Retinal pigment epithelial cell (primary cell): ENCODE data around the gene XIRP2.

ENCODE experiments used
- DNase-seq: peaks from one replicate; pipeline ENCODE4 v3.0.0-alpha.2; 2010; ENCODE audit warnings: low read depth
- H3K4me3 ChIP-seq: 2 replicates; pipeline ENCODE4 v1.5.1; 2011; ENCODE audit warnings: mild to moderate bottlenecking, low read length, control low read depth, moderate library complexity
- TF ChIP-seq, protein P1 (sequence below): conservative IDR thresholded peaks from 2 replicates; pipeline ENCODE4 v1.5.1; 2011; ENCODE audit warnings: low read depth, low read length, control low read depth, inconsistent platforms

XIRP2 gene

DNA sequence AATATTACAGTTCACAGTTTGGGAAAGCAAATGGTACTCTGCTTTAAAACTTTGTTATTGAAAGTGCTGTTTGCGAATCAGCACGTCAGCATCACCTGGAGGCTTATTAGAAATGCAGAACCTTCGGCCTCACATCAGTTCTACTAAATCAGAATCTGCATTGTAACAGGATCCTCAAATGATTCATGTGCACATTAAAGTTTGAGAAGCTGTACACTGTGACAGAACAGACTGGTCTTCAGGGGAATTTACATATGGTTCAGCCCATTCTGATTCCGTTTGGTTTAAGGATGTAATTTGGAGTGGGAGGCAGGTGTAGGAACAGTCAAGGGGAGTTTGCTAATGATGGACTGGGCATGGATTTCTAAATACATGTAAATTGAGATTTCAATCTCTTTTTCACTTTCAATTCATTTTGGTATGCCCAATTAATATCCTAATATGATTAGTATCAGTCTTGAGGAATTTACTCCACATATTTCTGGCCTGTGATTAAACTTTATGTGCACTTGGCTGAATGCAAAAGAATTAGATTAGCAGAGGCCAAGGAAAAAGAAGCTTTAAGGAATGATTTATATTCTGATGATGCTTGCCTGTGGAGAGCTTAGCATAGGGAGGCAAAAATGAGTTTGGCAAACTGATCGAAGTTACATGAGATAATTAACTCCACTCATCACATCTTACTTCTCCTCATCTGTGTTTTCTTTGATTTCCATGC lies 248.8 kb downstream of the XIRP2 start:
- peak; percentile 68 for DNase-seq
- TF ChIP-seq, protein P1, sequence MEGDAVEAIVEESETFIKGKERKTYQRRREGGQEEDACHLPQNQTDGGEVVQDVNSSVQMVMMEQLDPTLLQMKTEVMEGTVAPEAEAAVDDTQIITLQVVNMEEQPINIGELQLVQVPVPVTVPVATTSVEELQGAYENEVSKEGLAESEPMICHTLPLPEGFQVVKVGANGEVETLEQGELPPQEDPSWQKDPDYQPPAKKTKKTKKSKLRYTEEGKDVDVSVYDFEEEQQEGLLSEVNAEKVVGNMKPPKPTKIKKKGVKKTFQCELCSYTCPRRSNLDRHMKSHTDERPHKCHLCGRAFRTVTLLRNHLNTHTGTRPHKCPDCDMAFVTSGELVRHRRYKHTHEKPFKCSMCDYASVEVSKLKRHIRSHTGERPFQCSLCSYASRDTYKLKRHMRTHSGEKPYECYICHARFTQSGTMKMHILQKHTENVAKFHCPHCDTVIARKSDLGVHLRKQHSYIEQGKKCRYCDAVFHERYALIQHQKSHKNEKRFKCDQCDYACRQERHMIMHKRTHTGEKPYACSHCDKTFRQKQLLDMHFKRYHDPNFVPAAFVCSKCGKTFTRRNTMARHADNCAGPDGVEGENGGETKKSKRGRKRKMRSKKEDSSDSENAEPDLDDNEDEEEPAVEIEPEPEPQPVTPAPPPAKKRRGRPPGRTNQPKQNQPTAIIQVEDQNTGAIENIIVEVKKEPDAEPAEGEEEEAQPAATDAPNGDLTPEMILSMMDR, result no peak
- peak overlapping the region; percentile 1 for H3K4me3 ChIP-seq

DNA sequence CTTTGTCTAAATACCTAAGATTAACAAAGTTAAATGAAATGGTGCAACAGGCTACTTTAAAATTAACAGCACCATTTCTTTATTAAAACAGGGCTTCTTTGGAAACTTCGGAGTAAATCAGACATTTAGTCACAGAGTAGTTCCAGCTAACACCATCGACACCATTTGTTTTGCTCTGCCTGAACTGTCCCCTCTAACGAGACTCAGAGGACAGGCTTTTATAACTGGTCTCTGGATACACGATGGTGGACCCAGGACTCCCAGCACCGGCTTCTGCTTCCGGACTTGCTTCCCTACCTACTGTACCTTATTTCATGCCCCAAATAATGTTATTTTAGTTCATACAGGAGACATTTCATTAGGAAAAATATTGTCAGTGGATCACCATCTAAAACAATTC lies 252.1 kb downstream of the XIRP2 start:
- no peak for DNase-seq
- TF ChIP-seq, protein P1, result no peak
- H3K4me3 ChIP-seq, result no peak overlapping the region

DNA sequence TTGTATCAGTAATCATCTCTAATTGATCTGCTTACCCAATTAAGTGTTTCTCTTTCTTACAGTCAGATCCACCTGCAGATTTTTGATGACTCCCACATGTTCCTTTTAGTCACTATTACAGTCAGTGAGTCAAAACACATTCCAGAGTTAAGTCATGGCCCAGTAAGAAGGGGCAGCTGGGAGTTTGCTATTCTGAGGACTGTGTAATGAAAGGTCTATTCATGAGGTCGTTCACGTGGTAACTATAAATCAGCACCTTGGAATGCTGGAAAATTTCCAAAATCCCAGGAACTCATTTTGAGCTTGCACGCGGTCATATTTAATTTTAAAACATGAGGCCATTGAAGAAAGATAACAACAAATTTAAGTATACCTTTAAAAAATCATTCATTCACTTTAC lies 252.5 kb downstream of the XIRP2 start:
- TF ChIP-seq, protein P1, result no peak
- H3K4me3 ChIP-seq, result no peak overlapping the region
- DNase-seq, result peak; percentile 100

DNA sequence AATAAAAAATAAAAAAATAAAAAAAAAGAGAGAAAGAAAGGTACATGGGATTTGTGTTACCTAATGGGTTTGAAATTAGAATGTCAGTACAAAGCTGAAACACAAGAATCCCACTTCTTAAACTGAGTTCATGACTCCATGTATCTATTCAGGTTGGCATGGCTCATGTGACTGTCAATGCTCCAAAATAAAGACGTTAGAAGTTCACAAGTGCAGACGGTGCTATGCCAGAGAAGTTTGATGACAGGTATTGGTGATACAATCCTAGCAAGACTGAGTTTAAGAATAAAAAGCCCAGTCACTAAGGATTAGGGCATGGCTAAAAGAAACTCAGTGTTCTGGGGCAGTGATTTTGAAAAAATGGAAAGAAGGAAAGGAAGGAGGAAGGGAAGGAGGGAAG lies 254.3 kb downstream of the XIRP2 start:
- TF ChIP-seq, protein P1, result no peak
- DNase-seq, result no peak
- H3K4me3 ChIP-seq, result no peak overlapping the region

DNA sequence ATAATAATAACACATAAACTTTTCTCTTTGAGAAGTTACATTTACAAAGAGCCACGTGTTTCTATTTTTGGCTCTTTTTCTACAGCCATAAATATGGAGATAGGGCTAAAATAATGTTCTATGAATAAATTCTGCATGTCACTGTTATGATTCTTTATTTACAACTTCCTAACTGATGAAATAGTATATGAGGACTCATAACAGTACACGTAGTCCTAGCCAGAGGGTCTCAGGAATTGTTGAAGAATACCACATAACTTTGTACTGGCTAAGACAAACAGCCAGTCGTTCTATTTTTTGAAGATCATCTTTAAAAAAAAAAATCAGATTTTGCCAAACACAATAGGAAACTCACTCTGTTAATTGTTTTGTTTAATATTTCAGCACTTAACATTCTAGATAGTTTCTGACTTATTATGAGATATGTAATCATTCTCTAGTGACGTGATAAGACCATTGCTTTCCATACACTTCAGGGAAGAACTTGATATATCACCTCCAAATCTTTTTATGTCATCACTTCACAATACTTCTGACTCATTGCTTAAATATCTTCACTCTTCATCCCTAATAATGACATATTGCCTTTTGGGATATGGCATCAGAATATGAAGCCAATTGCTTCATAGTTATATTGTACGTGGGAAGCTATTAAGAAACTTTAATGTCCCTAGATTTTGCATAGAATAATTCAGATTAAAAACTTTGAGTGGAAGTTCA lies 256.1 kb downstream of the XIRP2 start:
- no peak overlapping the region for H3K4me3 ChIP-seq
- DNase-seq, result no peak
- TF ChIP-seq, protein P1, result no peak

DNA sequence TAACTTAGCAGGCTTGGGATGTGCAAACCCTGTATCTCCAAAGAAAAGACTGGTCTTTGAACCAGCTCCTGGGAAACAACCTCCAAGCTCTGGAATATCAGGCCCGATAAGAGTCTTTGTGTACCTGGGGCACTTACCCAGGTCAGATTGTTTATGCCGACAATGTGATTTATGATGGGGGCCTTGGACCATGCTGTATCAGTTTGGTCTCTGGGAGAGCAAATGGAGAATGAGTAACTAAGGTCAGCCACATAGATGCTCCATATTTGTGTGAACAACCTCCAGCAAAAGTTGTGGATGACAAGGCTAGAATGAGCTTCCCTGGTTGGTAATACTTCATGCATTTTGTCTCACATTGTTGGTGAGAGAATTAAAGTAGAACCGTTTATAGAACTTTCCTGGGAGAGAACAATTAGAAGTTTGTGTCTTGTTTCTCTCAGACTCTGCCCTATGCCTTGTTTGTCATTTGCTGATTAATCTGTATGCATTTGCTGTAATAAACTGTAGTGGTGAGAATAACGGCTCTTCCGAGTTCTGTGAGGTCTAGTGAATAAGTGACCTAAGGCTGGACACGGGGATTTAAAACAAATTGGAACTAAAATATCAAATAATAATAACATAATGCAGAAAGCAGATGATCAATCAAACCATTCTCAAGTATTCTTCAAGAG lies 259.1 kb downstream of the XIRP2 start:
- TF ChIP-seq, protein P1, result no peak
- no peak overlapping the region for H3K4me3 ChIP-seq
- DNase-seq, result no peak
